Measurements from ENCODE around the gene KRT73. TPM values are rescaled to one million over a fixed set of nuclear protein-coding genes. Genes with fewer than 3 reads are reported as not detected.

The KRT73 gene
- total and polyA plus RNA-seq, 9 of the 15 experiments (the other 6 are each of a cell fraction or from before 2014, with no cell fraction given), result 0.09 to 0.18 (median 0.13) TPM; not detected in 5

GRCh38 chr12:52601671-52602070, 16.7 kb downstream of the KRT73 start:
- Histone ChIP-seq H2AFZ (ENCODE audit: low read depth, low read length) (no peak overlapping the region), H3K4me1 (replicated peaks in 1 of 2; ENCODE audit: control insufficient read depth in 2 of 2, insufficient read depth in 2 of 2, low read length in 2 of 2) (peaks cover 6 to 10% of the 10 kb centered on the region in 2 experiments; a peak in 3 of 5 replicates), H3K27ac (ENCODE audit: extremely low read depth, low read depth, low read length) (no peak overlapping the region), H3K79me2 (ENCODE audit: control insufficient read depth, insufficient read depth, low read length) (no peaks in the 10 kb centered on the region), H3K4me2 (ENCODE audit: insufficient read depth, low read length) (no peak overlapping the region), H3K4me3 (no peak overlapping the region), H3K9me1 (ENCODE audit: control insufficient read depth, insufficient read depth, low read length) (no peaks in the 10 kb centered on the region), H3K9me3 (replicated peaks; ENCODE audit: control insufficient read depth, insufficient read depth, low read depth, low read length) (no peaks in the 10 kb centered on the region), H3K9ac (ENCODE audit: insufficient read depth in 1 of 2, low read depth in 2 of 2, low read length in 2 of 2) (no peak overlapping the region), H4K20me1 (replicated peaks; ENCODE audit: control insufficient read depth, insufficient read depth, low read length) (no peaks in the 10 kb centered on the region), H3K27me3 (ENCODE audit: control insufficient read depth in 2 of 2, insufficient read depth in 2 of 2, low read length in 2 of 2) (peaks cover 0 to 29% of the 10 kb centered on the region in 2 experiments; a peak in 3 of 5 replicates), H3K36me3 (ENCODE audit: control insufficient read depth, insufficient read depth, low read length) (no peaks in the 10 kb centered on the region)
- in situ Hi-C loops (cut with MboI), result no loop called here
- BruUV-seq (replicated peaks), result no TSS peak
- no peak for TF ChIP-seq RFX7 (CRISPR knock-in tag; IDR thresholded peaks at IDR 0.05)
- no peak for TF ChIP-seq MCM3 (IDR thresholded peaks at IDR 0.05)
- no peak for TF ChIP-seq ZNF133 (CRISPR knock-in tag; IDR thresholded peaks at IDR 0.05)
- no peak for TF ChIP-seq PHF21A (IDR thresholded peaks at IDR 0.05; ENCODE audit: borderline replicate concordance, low read depth)
- no peak for TF ChIP-seq YBX1 (IDR thresholded peaks at IDR 0.05)
- TF ChIP-seq, protein P1, sequence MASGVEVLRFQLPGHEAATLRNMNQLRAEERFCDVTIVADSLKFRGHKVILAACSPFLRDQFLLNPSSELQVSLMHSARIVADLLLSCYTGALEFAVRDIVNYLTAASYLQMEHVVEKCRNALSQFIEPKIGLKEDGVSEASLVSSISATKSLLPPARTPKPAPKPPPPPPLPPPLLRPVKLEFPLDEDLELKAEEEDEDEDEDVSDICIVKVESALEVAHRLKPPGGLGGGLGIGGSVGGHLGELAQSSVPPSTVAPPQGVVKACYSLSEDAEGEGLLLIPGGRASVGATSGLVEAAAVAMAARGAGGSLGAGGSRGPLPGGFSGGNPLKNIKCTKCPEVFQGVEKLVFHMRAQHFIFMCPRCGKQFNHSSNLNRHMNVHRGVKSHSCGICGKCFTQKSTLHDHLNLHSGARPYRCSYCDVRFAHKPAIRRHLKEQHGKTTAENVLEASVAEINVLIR (CRISPR knock-in tag; IDR thresholded peaks at IDR 0.05), result no peak
- no peak for TF ChIP-seq ZC3H11A (IDR thresholded peaks at IDR 0.05; ENCODE audit: low read depth, low read length)
- intact Hi-C loops (cut with micrococcal nuclease), result no loop called here
- 11% methylated on average over 4 of the region's 4 CpGs for WGBS (ENCODE audit: insufficient coverage, low coverage, missing lambda C conversion rate)
- CTCF ChIA-PET (ENCODE audit: low intra/inter-chr PET ratio), result no interaction called here
- ATAC-seq (no peak), FAIRE-seq (no peak), DNase-seq (ENCODE audit: extremely low read depth in 1 of 4, low spot score in 3 of 4) (no peak)
- POLR2A ChIA-PET, result no interaction called here
